GM23338 (cell line): ENCODE data around the gene STRIP1. TPM values are rescaled to one million over a fixed set of nuclear protein-coding genes. Genes with fewer than 3 reads are reported as not detected.

Experiments used
- ATAC-seq: fragments of 200-7000 bp; cut with Tn5 transposase; 3 replicates; pipeline ENCODE4 v1.9.1; 2020
- DNase-seq: peaks from one replicate; pipeline ENCODE4 v3.0.0-alpha.2; 2015; ENCODE audit warnings: low spot score
- H2AFZ ChIP-seq: fragments of 200-600 bp; sonication (generic); 2 replicates; pipeline ENCODE4 v1.8.0; 2016; ENCODE audit warnings: antibody characterized with exemption, mild to moderate bottlenecking, moderate library complexity
- H3F3A ChIP-seq: fragments of 200-600 bp; sonication (generic); replicated peaks from 2 replicates; pipeline ENCODE4 v1.8.0; 2017; ENCODE audit warnings: antibody characterized with exemption, mixed run types, low read depth
- H3K27ac ChIP-seq: fragments of 200-600 bp; sonication (generic); 2 replicates; pipeline ENCODE4 v1.6.1; 2016; ENCODE audit warnings: low read depth
- H3K27me3 ChIP-seq: fragments of 200-600 bp; sonication (generic); 2 replicates; pipeline ENCODE4 v1.8.0; 2016; ENCODE audit warnings: mild to moderate bottlenecking, mixed run types, moderate library complexity; ENCODE audit not compliant: insufficient read depth
- H3K36me3 ChIP-seq: fragments of 200-600 bp; sonication (generic); 2 replicates; pipeline ENCODE4 v1.8.0; 2016; ENCODE audit warnings: mild to moderate bottlenecking; ENCODE audit not compliant: insufficient read depth
- H3K4me1 ChIP-seq: fragments of 200-600 bp; sonication (generic); 2 replicates; pipeline ENCODE4 v1.8.0; 2016; ENCODE audit warnings: mild to moderate bottlenecking, moderate library complexity; ENCODE audit not compliant: insufficient read depth
- H3K4me2 ChIP-seq: fragments of 200-600 bp; sonication (generic); 2 replicates; pipeline ENCODE4 v1.7.1; 2017; ENCODE audit warnings: mixed run types
- H3K4me3 ChIP-seq: fragments of 200-600 bp; sonication (generic); 2 replicates; pipeline ENCODE4 v1.6.1; 2016; ENCODE audit warnings: mixed run types
- H3K79me2 ChIP-seq: fragments of 200-600 bp; sonication (generic); replicated peaks from 2 replicates; pipeline ENCODE4 v1.8.0; 2017; ENCODE audit warnings: mild to moderate bottlenecking; ENCODE audit not compliant: insufficient read depth
- H3K9me2 ChIP-seq: fragments of 200-600 bp; sonication (generic); 2 replicates; pipeline ENCODE4 v1.8.0; 2017; ENCODE audit not compliant: insufficient read depth
- H4K20me1 ChIP-seq: fragments of 200-600 bp; sonication (generic); replicated peaks from 2 replicates; pipeline ENCODE4 v1.8.0; 2017; ENCODE audit warnings: mild to moderate bottlenecking; ENCODE audit not compliant: insufficient read depth
- H3K27ac Mint-ChIP-seq: 2 replicates; pipeline ENCODE4 v1.8.0; 2020; ENCODE audit warnings: inconsistent platforms, mild to moderate bottlenecking, moderate library complexity, mixed read lengths
- H3K27me3 Mint-ChIP-seq: 3 replicates; pipeline ENCODE4 v1.8.0; 2022; ENCODE audit warnings: low read depth, mild to moderate bottlenecking, moderate library complexity, mixed read lengths, inconsistent platforms; ENCODE audit not compliant: insufficient read depth, poor library complexity
- H3K36me3 Mint-ChIP-seq: 3 replicates; pipeline ENCODE4 v1.8.0; 2021; ENCODE audit warnings: low read depth, mild to moderate bottlenecking, inconsistent platforms, moderate library complexity, mixed read lengths
- H3K4me1 Mint-ChIP-seq: 3 replicates; pipeline ENCODE4 v1.8.0; 2020; ENCODE audit warnings: mild to moderate bottlenecking, inconsistent platforms, mixed read lengths
- H3K4me3 Mint-ChIP-seq: 3 replicates; pipeline ENCODE4 v1.8.0; 2021; ENCODE audit warnings: moderate library complexity, mild to moderate bottlenecking, inconsistent platforms, mixed read lengths
- H3K9me3 Mint-ChIP-seq: 3 replicates; pipeline ENCODE4 v1.8.0; 2020; ENCODE audit warnings: moderate library complexity, mild to moderate bottlenecking, inconsistent platforms, mixed read lengths
- EZH2 ChIP-seq: fragments of 200-600 bp; sonication (generic); IDR thresholded peaks from one replicate; pipeline ENCODE4 v1.8.0; 2017; ENCODE audit warnings: antibody characterized with exemption, mild to moderate bottlenecking, low read depth; ENCODE audit not compliant: unreplicated experiment
- EZH2phosphoT487 ChIP-seq: fragments of 200-600 bp; sonication (generic); IDR thresholded peaks from one replicate; pipeline ENCODE4 v1.8.1; 2018; ENCODE audit warnings: antibody characterized with exemption; ENCODE audit not compliant: unreplicated experiment
- NANOG ChIP-seq: IDR thresholded peaks from 2 replicates; pipeline ENCODE4 v1.6.1; 2016; ENCODE audit warnings: antibody characterized with exemption, borderline replicate concordance
- STAT1 ChIP-seq: IDR thresholded peaks from one replicate; pipeline ENCODE4 v1.6.1; 2016; ENCODE audit warnings: antibody characterized with exemption; ENCODE audit not compliant: unreplicated experiment
- ZNF331 ChIP-seq: fragments of 250-450 bp; sonication (Bioruptor Pico); IDR thresholded peaks from 2 replicates; pipeline ENCODE4 v1.5.0; 2020; ENCODE audit warnings: low read depth, mild to moderate bottlenecking, moderate library complexity
- polyA plus RNA-seq: library from polyadenylated mRNA; unstranded; fragments of >200 nt; fragmentation: Nextera tagmentation; extraction: Ambion mirVana; gene quantifications from 2 replicates; pipeline ENCODE4 v1.2.1, GENCODE V29; 2016
- total RNA-seq: library from RNA; depleted of rRNA; stranded (reverse); fragments of >200 nt; shearing (Covaris generic); gene quantifications from 2 replicates; pipeline ENCODE4 v1.2.3, GENCODE V29; 2014
- TF ChIP-seq, protein P1 (sequence below): IDR thresholded peaks from 2 replicates; pipeline ENCODE4 v1.6.1; 2016; ENCODE audit warnings: antibody characterized with exemption
- TF ChIP-seq, protein P2 (sequence below), 2 experiments: fragments of 200-600 bp in 1 of 2; sonication (generic) in 1 of 2; conservative IDR thresholded peaks; 2 replicates each; pipeline versions ENCODE4 v1.5.1 to v1.6.1; 2016 to 2017; ENCODE audit warnings: antibody characterized with exemption in 2 of 2, low read depth in 2 of 2, mild to moderate bottlenecking in 2 of 2, moderate library complexity in 1 of 2

STRIP1 gene
- total and polyA plus RNA-seq, 2 experiments from 2014 or later, result 17.2 to 50.6 TPM

DNA sequence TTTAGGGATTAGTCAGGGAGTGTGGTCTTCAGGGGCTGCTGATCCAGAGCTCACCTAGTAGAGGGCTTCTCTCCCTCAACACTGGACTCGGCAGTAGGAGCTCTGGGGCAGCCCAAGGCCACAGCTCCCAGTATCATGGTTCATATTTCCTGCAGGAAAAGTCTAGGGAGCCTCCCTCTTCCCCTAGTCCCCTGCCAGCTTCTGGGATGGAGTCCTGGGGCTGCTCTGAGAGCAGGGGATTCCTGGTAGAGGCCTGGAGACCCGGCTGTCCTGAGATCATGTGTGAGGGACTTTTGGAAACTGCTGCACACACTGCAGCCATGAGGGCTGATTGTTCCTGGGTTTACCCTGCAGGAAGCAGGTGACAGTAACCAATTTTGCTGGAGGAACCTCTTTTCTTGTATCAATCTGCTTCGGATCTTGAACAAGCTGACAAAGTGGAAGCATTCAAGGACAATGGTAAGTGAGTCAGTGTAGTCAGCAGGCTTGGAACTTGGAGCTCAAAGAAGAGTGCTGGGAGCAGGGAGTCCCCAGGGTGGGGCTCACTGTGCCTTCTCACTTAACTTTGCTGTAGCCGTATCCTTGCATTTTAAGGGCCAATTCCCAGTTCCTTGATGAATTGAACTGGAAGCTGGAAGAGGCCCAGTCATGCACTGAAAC is 16.3 kb downstream of the STRIP1 start:
- no peak overlapping the region for H3K27ac ChIP-seq
- no peaks in the 10 kb centered on the region for H3K79me2 ChIP-seq
- H4K20me1 ChIP-seq, result peaks cover 10% of the 10 kb centered on the region; the same call in 1 of the 2 replicates
- no peaks in the 10 kb centered on the region for H3K4me1 ChIP-seq
- H3K9me3 Mint-ChIP-seq, result no peaks in the 10 kb centered on the region
- no peak overlapping the region for H3K4me2 ChIP-seq
- DNase-seq (no peak), ATAC-seq (no peak)
- H3K4me3 ChIP-seq, result no peak overlapping the region
- no peaks in the 10 kb centered on the region for H3K9me2 ChIP-seq
- H3K36me3 ChIP-seq, result peaks cover 46% of the 10 kb centered on the region
- H3K36me3 Mint-ChIP-seq, result peaks cover 90% of the 10 kb centered on the region
- H3K4me3 Mint-ChIP-seq, result no peak overlapping the region
- no peaks in the 10 kb centered on the region for H3K4me1 Mint-ChIP-seq
- no peaks in the 10 kb centered on the region for H3F3A ChIP-seq
- no peak overlapping the region for H2AFZ ChIP-seq
- H3K27ac Mint-ChIP-seq, result no peak overlapping the region
- H3K27me3 Mint-ChIP-seq, result peaks cover 5% of the 10 kb centered on the region
- H3K27me3 ChIP-seq, result no peaks in the 10 kb centered on the region
- no peak for TF ChIP-seq ZNF331
- no peak for TF ChIP-seq EZH2
- no peak for TF ChIP-seq NANOG
- TF ChIP-seq, protein P1, sequence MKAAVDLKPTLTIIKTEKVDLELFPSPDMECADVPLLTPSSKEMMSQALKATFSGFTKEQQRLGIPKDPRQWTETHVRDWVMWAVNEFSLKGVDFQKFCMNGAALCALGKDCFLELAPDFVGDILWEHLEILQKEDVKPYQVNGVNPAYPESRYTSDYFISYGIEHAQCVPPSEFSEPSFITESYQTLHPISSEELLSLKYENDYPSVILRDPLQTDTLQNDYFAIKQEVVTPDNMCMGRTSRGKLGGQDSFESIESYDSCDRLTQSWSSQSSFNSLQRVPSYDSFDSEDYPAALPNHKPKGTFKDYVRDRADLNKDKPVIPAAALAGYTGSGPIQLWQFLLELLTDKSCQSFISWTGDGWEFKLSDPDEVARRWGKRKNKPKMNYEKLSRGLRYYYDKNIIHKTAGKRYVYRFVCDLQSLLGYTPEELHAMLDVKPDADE, result no peak
- TF ChIP-seq STAT1, result no peak

DNA sequence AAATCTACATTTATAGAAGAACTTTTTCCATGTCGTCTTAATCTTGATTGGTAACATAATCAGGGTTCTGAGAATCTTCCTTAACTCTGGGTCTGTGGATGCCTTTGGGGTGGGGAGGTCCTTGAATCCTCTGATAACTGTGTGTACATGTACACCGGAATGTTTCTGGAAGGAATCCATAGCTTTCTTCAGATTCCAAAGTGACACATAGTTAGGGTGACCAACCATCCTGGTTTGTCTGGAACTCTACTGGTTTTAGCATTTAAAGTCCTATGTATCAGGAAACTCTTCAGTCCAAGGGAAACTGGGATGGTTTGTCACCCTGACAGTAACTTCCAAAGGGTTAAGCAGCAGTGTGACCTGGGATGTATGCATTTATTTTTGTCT is 16.8 kb downstream of the STRIP1 start:
- no peaks in the 10 kb centered on the region for H3K27me3 ChIP-seq
- no peaks in the 10 kb centered on the region for H3K9me2 ChIP-seq
- no peak overlapping the region for H3K4me3 Mint-ChIP-seq
- H2AFZ ChIP-seq, result no peak overlapping the region
- H3K4me1 Mint-ChIP-seq, result no peaks in the 10 kb centered on the region
- H3K79me2 ChIP-seq, result no peaks in the 10 kb centered on the region
- H3K9me3 Mint-ChIP-seq, result no peaks in the 10 kb centered on the region
- DNase-seq (no peak), ATAC-seq (no peak)
- TF ChIP-seq NANOG (no peak), EZH2 (no peak)
- H3K27me3 Mint-ChIP-seq, result peaks cover 5% of the 10 kb centered on the region
- H4K20me1 ChIP-seq, result peaks cover 10% of the 10 kb centered on the region; the same call in 1 of the 2 replicates
- H3K4me1 ChIP-seq, result no peaks in the 10 kb centered on the region
- no peaks in the 10 kb centered on the region for H3F3A ChIP-seq
- H3K36me3 ChIP-seq, result peaks cover 41% of the 10 kb centered on the region
- H3K27ac ChIP-seq, result no peak overlapping the region
- peaks cover 90% of the 10 kb centered on the region for H3K36me3 Mint-ChIP-seq
- no peak overlapping the region for H3K4me2 ChIP-seq
- H3K27ac Mint-ChIP-seq, result no peak overlapping the region
- no peak overlapping the region for H3K4me3 ChIP-seq

DNA sequence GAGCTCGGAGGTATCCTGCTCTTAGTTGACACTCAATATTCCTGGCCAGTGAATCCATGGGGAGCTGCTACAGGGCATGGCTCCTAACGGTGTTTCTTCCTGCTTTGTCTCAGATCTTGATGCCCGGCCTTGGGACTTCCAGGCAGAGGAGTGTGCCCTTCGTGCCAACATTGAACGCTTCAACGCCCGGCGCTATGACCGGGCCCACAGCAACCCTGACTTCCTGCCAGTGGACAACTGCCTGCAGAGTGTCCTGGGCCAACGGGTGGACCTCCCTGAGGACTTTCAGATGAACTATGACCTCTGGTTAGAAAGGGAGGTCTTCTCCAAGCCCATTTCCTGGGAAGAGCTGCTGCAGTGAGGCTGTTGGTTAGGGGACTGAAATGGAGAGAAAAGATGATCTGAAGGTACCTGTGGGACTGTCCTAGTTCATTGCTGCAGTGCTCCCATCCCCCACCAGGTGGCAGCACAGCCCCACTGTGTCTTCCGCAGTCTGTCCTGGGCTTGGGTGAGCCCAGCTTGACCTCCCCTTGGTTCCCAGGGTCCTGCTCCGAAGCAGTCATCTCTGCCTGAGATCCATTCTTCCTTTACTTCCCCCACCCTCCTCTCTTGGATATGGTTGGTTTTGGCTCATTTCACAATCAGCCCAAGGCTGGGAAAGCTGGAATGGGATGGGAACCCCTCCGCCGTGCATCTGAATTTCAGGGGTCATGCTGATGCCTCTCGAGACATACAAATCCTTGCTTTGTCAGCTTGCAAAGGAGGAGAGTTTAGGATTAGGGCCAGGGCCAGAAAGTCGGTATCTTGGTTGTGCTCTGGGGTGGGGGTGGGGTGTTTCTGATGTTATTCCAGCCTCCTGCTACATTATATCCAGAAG is 19.4 kb downstream of the STRIP1 start:
- H3K36me3 Mint-ChIP-seq, result peaks cover 89% of the 10 kb centered on the region
- ATAC-seq, result peak; percentile 98

More for the DNA sequence above, 19.4 kb downstream of the STRIP1 start:
- Histone ChIP-seq H3K27me3 (no peaks in the 10 kb centered on the region), H3F3A (no peaks in the 10 kb centered on the region), H3K36me3 (peaks cover 29% of the 10 kb centered on the region), H2AFZ (no peak overlapping the region), H3K4me3 (no peak overlapping the region), H4K20me1 (peaks cover 10% of the 10 kb centered on the region), H3K27ac (no peak overlapping the region), H3K4me1 (no peaks in the 10 kb centered on the region), H3K79me2 (no peaks in the 10 kb centered on the region), H3K9me2 (no peaks in the 10 kb centered on the region), H3K4me2 (no peak overlapping the region)
- Mint-ChIP-seq H3K4me1 (no peaks in the 10 kb centered on the region), H3K9me3 (no peaks in the 10 kb centered on the region), H3K27me3 (peaks cover 5% of the 10 kb centered on the region), H3K27ac (peak overlapping the region; percentile 46; the same call in 1 of the 2 replicates), H3K4me3 (no peak overlapping the region)
- TF ChIP-seq EZH2phosphoT487, result no peak
- TF ChIP-seq, protein P2, sequence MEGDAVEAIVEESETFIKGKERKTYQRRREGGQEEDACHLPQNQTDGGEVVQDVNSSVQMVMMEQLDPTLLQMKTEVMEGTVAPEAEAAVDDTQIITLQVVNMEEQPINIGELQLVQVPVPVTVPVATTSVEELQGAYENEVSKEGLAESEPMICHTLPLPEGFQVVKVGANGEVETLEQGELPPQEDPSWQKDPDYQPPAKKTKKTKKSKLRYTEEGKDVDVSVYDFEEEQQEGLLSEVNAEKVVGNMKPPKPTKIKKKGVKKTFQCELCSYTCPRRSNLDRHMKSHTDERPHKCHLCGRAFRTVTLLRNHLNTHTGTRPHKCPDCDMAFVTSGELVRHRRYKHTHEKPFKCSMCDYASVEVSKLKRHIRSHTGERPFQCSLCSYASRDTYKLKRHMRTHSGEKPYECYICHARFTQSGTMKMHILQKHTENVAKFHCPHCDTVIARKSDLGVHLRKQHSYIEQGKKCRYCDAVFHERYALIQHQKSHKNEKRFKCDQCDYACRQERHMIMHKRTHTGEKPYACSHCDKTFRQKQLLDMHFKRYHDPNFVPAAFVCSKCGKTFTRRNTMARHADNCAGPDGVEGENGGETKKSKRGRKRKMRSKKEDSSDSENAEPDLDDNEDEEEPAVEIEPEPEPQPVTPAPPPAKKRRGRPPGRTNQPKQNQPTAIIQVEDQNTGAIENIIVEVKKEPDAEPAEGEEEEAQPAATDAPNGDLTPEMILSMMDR (conservative IDR thresholded peaks at IDR 0.05; ENCODE audit: low read depth in 2 of 2), result peak; percentile 90 to 99
- peak; percentile 76 for DNase-seq
